GM23338 (cell line): Measurements from ENCODE around the gene GALNT6. TPM values are rescaled to one million over a fixed set of nuclear protein-coding genes. Genes with fewer than 3 reads are reported as not detected.

Source experiments
- ATAC-seq: fragments of 200-7000 bp; cut with Tn5 transposase; 3 replicates; pipeline ENCODE4 v1.9.1; 2020
- DNase-seq: peaks from one replicate; pipeline ENCODE4 v3.0.0-alpha.2; 2015; ENCODE audit warnings: low spot score
- H2AFZ ChIP-seq: fragments of 200-600 bp; sonication (generic); 2 replicates; pipeline ENCODE4 v1.8.0; 2016; ENCODE audit warnings: antibody characterized with exemption, mild to moderate bottlenecking, moderate library complexity
- H3F3A ChIP-seq: fragments of 200-600 bp; sonication (generic); replicated peaks from 2 replicates; pipeline ENCODE4 v1.8.0; 2017; ENCODE audit warnings: antibody characterized with exemption, mixed run types, low read depth
- H3K27ac ChIP-seq: fragments of 200-600 bp; sonication (generic); 2 replicates; pipeline ENCODE4 v1.6.1; 2016; ENCODE audit warnings: low read depth
- H3K27me3 ChIP-seq: fragments of 200-600 bp; sonication (generic); 2 replicates; pipeline ENCODE4 v1.8.0; 2016; ENCODE audit warnings: mild to moderate bottlenecking, mixed run types, moderate library complexity; ENCODE audit not compliant: insufficient read depth
- H3K36me3 ChIP-seq: fragments of 200-600 bp; sonication (generic); 2 replicates; pipeline ENCODE4 v1.8.0; 2016; ENCODE audit warnings: mild to moderate bottlenecking; ENCODE audit not compliant: insufficient read depth
- H3K4me1 ChIP-seq: fragments of 200-600 bp; sonication (generic); 2 replicates; pipeline ENCODE4 v1.8.0; 2016; ENCODE audit warnings: mild to moderate bottlenecking, moderate library complexity; ENCODE audit not compliant: insufficient read depth
- H3K4me2 ChIP-seq: fragments of 200-600 bp; sonication (generic); 2 replicates; pipeline ENCODE4 v1.7.1; 2017; ENCODE audit warnings: mixed run types
- H3K4me3 ChIP-seq: fragments of 200-600 bp; sonication (generic); 2 replicates; pipeline ENCODE4 v1.6.1; 2016; ENCODE audit warnings: mixed run types
- H3K79me2 ChIP-seq: fragments of 200-600 bp; sonication (generic); replicated peaks from 2 replicates; pipeline ENCODE4 v1.8.0; 2017; ENCODE audit warnings: mild to moderate bottlenecking; ENCODE audit not compliant: insufficient read depth
- H3K9me2 ChIP-seq: fragments of 200-600 bp; sonication (generic); 2 replicates; pipeline ENCODE4 v1.8.0; 2017; ENCODE audit not compliant: insufficient read depth
- H4K20me1 ChIP-seq: fragments of 200-600 bp; sonication (generic); replicated peaks from 2 replicates; pipeline ENCODE4 v1.8.0; 2017; ENCODE audit warnings: mild to moderate bottlenecking; ENCODE audit not compliant: insufficient read depth
- H3K27ac Mint-ChIP-seq: 2 replicates; pipeline ENCODE4 v1.8.0; 2020; ENCODE audit warnings: inconsistent platforms, mild to moderate bottlenecking, moderate library complexity, mixed read lengths
- H3K27me3 Mint-ChIP-seq: 3 replicates; pipeline ENCODE4 v1.8.0; 2022; ENCODE audit warnings: low read depth, mild to moderate bottlenecking, moderate library complexity, mixed read lengths, inconsistent platforms; ENCODE audit not compliant: insufficient read depth, poor library complexity
- H3K36me3 Mint-ChIP-seq: 3 replicates; pipeline ENCODE4 v1.8.0; 2021; ENCODE audit warnings: low read depth, mild to moderate bottlenecking, inconsistent platforms, moderate library complexity, mixed read lengths
- H3K4me1 Mint-ChIP-seq: 3 replicates; pipeline ENCODE4 v1.8.0; 2020; ENCODE audit warnings: mild to moderate bottlenecking, inconsistent platforms, mixed read lengths
- H3K4me3 Mint-ChIP-seq: 3 replicates; pipeline ENCODE4 v1.8.0; 2021; ENCODE audit warnings: moderate library complexity, mild to moderate bottlenecking, inconsistent platforms, mixed read lengths
- H3K9me3 Mint-ChIP-seq: 3 replicates; pipeline ENCODE4 v1.8.0; 2020; ENCODE audit warnings: moderate library complexity, mild to moderate bottlenecking, inconsistent platforms, mixed read lengths
- CREB1 ChIP-seq: fragments of 250-450 bp; sonication (Bioruptor Pico); IDR thresholded peaks from 2 replicates; pipeline ENCODE4 v1.5.0; 2020; ENCODE audit warnings: low read depth, mild to moderate bottlenecking, moderate library complexity
- EZH2 ChIP-seq: fragments of 200-600 bp; sonication (generic); IDR thresholded peaks from one replicate; pipeline ENCODE4 v1.8.0; 2017; ENCODE audit warnings: antibody characterized with exemption, mild to moderate bottlenecking, low read depth; ENCODE audit not compliant: unreplicated experiment
- EZH2phosphoT487 ChIP-seq: fragments of 200-600 bp; sonication (generic); IDR thresholded peaks from one replicate; pipeline ENCODE4 v1.8.1; 2018; ENCODE audit warnings: antibody characterized with exemption; ENCODE audit not compliant: unreplicated experiment
- JUNB ChIP-seq: IDR thresholded peaks from one replicate; pipeline ENCODE4 v1.6.1; 2016; ENCODE audit warnings: antibody characterized with exemption; ENCODE audit not compliant: unreplicated experiment
- NANOG ChIP-seq: IDR thresholded peaks from 2 replicates; pipeline ENCODE4 v1.6.1; 2016; ENCODE audit warnings: antibody characterized with exemption, borderline replicate concordance
- POLR2AphosphoS5 ChIP-seq: IDR thresholded peaks from 2 replicates; pipeline ENCODE4 v1.6.1; 2016; ENCODE audit warnings: antibody characterized with exemption, low read depth
- REST ChIP-seq: IDR thresholded peaks from one replicate; pipeline ENCODE4 v1.6.1; 2018; ENCODE audit warnings: antibody characterized with exemption; ENCODE audit not compliant: unreplicated experiment
- STAT1 ChIP-seq: IDR thresholded peaks from one replicate; pipeline ENCODE4 v1.6.1; 2016; ENCODE audit warnings: antibody characterized with exemption; ENCODE audit not compliant: unreplicated experiment
- ZNF114 ChIP-seq: fragments of 250-450 bp; sonication (Bioruptor Pico); IDR thresholded peaks from 2 replicates; pipeline ENCODE4 v1.5.0; 2020; ENCODE audit warnings: mild to moderate bottlenecking, moderate library complexity
- ZNF331 ChIP-seq: fragments of 250-450 bp; sonication (Bioruptor Pico); IDR thresholded peaks from 2 replicates; pipeline ENCODE4 v1.5.0; 2020; ENCODE audit warnings: low read depth, mild to moderate bottlenecking, moderate library complexity
- polyA plus RNA-seq: library from polyadenylated mRNA; unstranded; fragments of >200 nt; fragmentation: Nextera tagmentation; extraction: Ambion mirVana; gene quantifications from 2 replicates; pipeline ENCODE4 v1.2.1, GENCODE V29; 2016
- total RNA-seq: library from RNA; depleted of rRNA; stranded (reverse); fragments of >200 nt; shearing (Covaris generic); gene quantifications from 2 replicates; pipeline ENCODE4 v1.2.3, GENCODE V29; 2014
- TF ChIP-seq, protein P1 (sequence below), 2 experiments: fragments of 200-600 bp in 1 of 2; sonication (generic) in 1 of 2; conservative IDR thresholded peaks; 2 replicates each; pipeline versions ENCODE4 v1.5.1 to v1.6.1; 2016 to 2017; ENCODE audit warnings: antibody characterized with exemption in 2 of 2, low read depth in 2 of 2, mild to moderate bottlenecking in 2 of 2, moderate library complexity in 1 of 2
- TF ChIP-seq, protein P2 (sequence below): IDR thresholded peaks from 2 replicates; pipeline ENCODE4 v1.6.1; 2016; ENCODE audit warnings: antibody characterized with exemption

The GALNT6 gene
- total and polyA plus RNA-seq, 2 experiments from 2014 or later = 8.1 to 18.6 TPM

- Histone ChIP-seq H2AFZ (no peak overlapping the region), H3K27ac (no peak overlapping the region), H3K9me2 (no peaks in the 10 kb centered on the region), H3F3A (no peaks in the 10 kb centered on the region), H3K4me2 (no peak overlapping the region; the same call in 1 of the 2 replicates), H4K20me1 (no peaks in the 10 kb centered on the region), H3K4me3 (no peak overlapping the region), H3K36me3 (no peaks in the 10 kb centered on the region), H3K27me3 (no peaks in the 10 kb centered on the region), H3K79me2 (no peaks in the 10 kb centered on the region), H3K4me1 (no peaks in the 10 kb centered on the region)
- Mint-ChIP-seq H3K36me3 (no peaks in the 10 kb centered on the region), H3K27ac (no peak overlapping the region), H3K4me3 (no peak overlapping the region), H3K27me3 (no peaks in the 10 kb centered on the region), H3K4me1 (peaks cover 4% of the 10 kb centered on the region; the same call in 2 of the 3 replicates), H3K9me3 (no peaks in the 10 kb centered on the region)
- TF ChIP-seq POLR2AphosphoS5 = no peak
- ATAC-seq (no peak), DNase-seq (no peak)
Measured at GRCh38 chr12:51399891-51400290, 8.7 kb upstream of the GALNT6 start.

- no peak overlapping the region for H3K27ac ChIP-seq
- Mint-ChIP-seq H3K27me3 (peaks cover 13% of the 10 kb centered on the region), H3K36me3 (peaks cover 6% of the 10 kb centered on the region; the same call in 2 of the 3 replicates), H3K4me3 (no peak overlapping the region), H3K9me3 (no peaks in the 10 kb centered on the region), H3K4me1 (peaks cover 11% of the 10 kb centered on the region; the same call in 2 of the 3 replicates), H3K27ac (no peak overlapping the region)
- no peak overlapping the region for H2AFZ ChIP-seq
- no peaks in the 10 kb centered on the region for H3K36me3 ChIP-seq
- H3K4me1 ChIP-seq = peaks cover 5% of the 10 kb centered on the region; the same call in 1 of the 2 replicates
- H3K4me3 ChIP-seq = no peak overlapping the region
- DNase-seq (no peak), ATAC-seq (no peak)
- no peaks in the 10 kb centered on the region for H3F3A ChIP-seq
- H3K79me2 ChIP-seq = peaks cover 12% of the 10 kb centered on the region
- no peaks in the 10 kb centered on the region for H3K27me3 ChIP-seq
- H4K20me1 ChIP-seq = no peaks in the 10 kb centered on the region; the same call in 1 of the 2 replicates
- H3K4me2 ChIP-seq = no peak overlapping the region
- no peaks in the 10 kb centered on the region for H3K9me2 ChIP-seq
- no peak for TF ChIP-seq ZNF114 (CRISPR knock-in tag)
- TF ChIP-seq, protein P1, sequence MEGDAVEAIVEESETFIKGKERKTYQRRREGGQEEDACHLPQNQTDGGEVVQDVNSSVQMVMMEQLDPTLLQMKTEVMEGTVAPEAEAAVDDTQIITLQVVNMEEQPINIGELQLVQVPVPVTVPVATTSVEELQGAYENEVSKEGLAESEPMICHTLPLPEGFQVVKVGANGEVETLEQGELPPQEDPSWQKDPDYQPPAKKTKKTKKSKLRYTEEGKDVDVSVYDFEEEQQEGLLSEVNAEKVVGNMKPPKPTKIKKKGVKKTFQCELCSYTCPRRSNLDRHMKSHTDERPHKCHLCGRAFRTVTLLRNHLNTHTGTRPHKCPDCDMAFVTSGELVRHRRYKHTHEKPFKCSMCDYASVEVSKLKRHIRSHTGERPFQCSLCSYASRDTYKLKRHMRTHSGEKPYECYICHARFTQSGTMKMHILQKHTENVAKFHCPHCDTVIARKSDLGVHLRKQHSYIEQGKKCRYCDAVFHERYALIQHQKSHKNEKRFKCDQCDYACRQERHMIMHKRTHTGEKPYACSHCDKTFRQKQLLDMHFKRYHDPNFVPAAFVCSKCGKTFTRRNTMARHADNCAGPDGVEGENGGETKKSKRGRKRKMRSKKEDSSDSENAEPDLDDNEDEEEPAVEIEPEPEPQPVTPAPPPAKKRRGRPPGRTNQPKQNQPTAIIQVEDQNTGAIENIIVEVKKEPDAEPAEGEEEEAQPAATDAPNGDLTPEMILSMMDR (conservative IDR thresholded peaks at IDR 0.05; ENCODE audit: low read depth in 2 of 2) = no peak
- TF ChIP-seq, protein P2, sequence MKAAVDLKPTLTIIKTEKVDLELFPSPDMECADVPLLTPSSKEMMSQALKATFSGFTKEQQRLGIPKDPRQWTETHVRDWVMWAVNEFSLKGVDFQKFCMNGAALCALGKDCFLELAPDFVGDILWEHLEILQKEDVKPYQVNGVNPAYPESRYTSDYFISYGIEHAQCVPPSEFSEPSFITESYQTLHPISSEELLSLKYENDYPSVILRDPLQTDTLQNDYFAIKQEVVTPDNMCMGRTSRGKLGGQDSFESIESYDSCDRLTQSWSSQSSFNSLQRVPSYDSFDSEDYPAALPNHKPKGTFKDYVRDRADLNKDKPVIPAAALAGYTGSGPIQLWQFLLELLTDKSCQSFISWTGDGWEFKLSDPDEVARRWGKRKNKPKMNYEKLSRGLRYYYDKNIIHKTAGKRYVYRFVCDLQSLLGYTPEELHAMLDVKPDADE = no peak
- no peak for TF ChIP-seq REST
- no peak for TF ChIP-seq STAT1
- TF ChIP-seq NANOG = no peak
- TF ChIP-seq EZH2 = no peak
- no peak for TF ChIP-seq CREB1
- TF ChIP-seq EZH2phosphoT487 = no peak
- no peak for TF ChIP-seq POLR2AphosphoS5
- TF ChIP-seq JUNB = no peak
- no peak for TF ChIP-seq ZNF331
Measured at GRCh38 chr12:51397670-51398069, 6.5 kb upstream of the GALNT6 start.
